Liver (tissue), 9 donors: ENCODE results near the gene MYOD1. TPM values are rescaled to one million over a fixed set of nuclear protein-coding genes. Genes with fewer than 3 reads are reported as not detected.

Source experiments
- DNase-seq: peaks from one replicate; pipeline ENCODE4 v3.0.0-alpha.2; 2017; ENCODE audit warnings: low spot score
- H3K27ac ChIP-seq, 2 donors: one replicate each; pipeline ENCODE4 v1.7.0; 2013; ENCODE audit warnings: inconsistent platforms in 2 of 2, low read length in 2 of 2, control low read depth in 1 of 2, low read depth in 1 of 2, mild to moderate bottlenecking in 1 of 2
- H3K27me3 ChIP-seq, 4 donors: one replicate each; pipeline versions ENCODE4 v1.6.1 to v1.7.0; 2013; ENCODE audit warnings: low read length in 3 of 4, inconsistent platforms in 1 of 4, mild to moderate bottlenecking in 1 of 4, moderate library complexity in 1 of 4; ENCODE audit not compliant: control insufficient read depth in 4 of 4, insufficient read depth in 4 of 4
- H3K36me3 ChIP-seq, 4 donors: one replicate each; pipeline versions ENCODE4 v1.6.1 to v1.7.0; 2013; ENCODE audit warnings: low read length in 3 of 4, mild to moderate bottlenecking in 3 of 4, low read depth in 1 of 4, moderate library complexity in 1 of 4; ENCODE audit not compliant: control insufficient read depth in 4 of 4, insufficient read depth in 3 of 4
- H3K4me1 ChIP-seq, 4 donors: one replicate each; pipeline versions ENCODE4 v1.6.1 to v1.7.0; 2013; ENCODE audit warnings: low read length in 3 of 4, mild to moderate bottlenecking in 3 of 4, moderate library complexity in 1 of 4; ENCODE audit not compliant: control insufficient read depth in 4 of 4, insufficient read depth in 4 of 4
- H3K4me3 ChIP-seq, 3 donors: one replicate each; pipeline versions ENCODE4 v1.6.1 to v1.7.0; 2013; ENCODE audit warnings: low read length in 3 of 3, control low read depth in 1 of 3, low read depth in 1 of 3, mild to moderate bottlenecking in 1 of 3
- H3K9ac ChIP-seq, 2 donors: one replicate each; pipeline ENCODE4 v1.7.0; 2013; ENCODE audit warnings: low read length in 2 of 2, mild to moderate bottlenecking in 2 of 2, moderate library complexity in 2 of 2, control low read depth in 1 of 2, low read depth in 1 of 2
- H3K9me3 ChIP-seq, 4 donors: one replicate each; pipeline versions ENCODE4 v1.6.1 to v1.7.0; 2013; ENCODE audit warnings: low read length in 3 of 4; ENCODE audit not compliant: control insufficient read depth in 4 of 4
- ATF3 ChIP-seq: IDR thresholded peaks from 2 replicates; pipeline ENCODE4 v1.6.1; 2016; ENCODE audit warnings: antibody characterized with exemption
- CTCF ChIP-seq: fragments of 150-350 bp; IDR thresholded peaks from 2 replicates; pipeline ENCODE4 v1.5.1; 2017; ENCODE audit warnings: improper control_type of control experiment, low read depth, low read length; ENCODE audit not compliant: missing input control
- EGR1 ChIP-seq, 2 donors: IDR thresholded peaks; 2 replicates each; pipeline ENCODE4 v1.6.1; 2016 to 2018; ENCODE audit warnings: antibody characterized with exemption in 2 of 2, low read depth in 2 of 2
- FOXA1 ChIP-seq: IDR thresholded peaks from 2 replicates; pipeline ENCODE4 v1.6.1; 2016; ENCODE audit warnings: antibody characterized with exemption
- GABPA ChIP-seq, 2 donors: IDR thresholded peaks in 1 of 2; conservative IDR thresholded peaks in 1 of 2; 2 replicates each; pipeline ENCODE4 v1.6.1; 2016; ENCODE audit warnings: antibody characterized with exemption in 2 of 2, mild to moderate bottlenecking in 1 of 2, moderate library complexity in 1 of 2
- HNF4G ChIP-seq: IDR thresholded peaks from 2 replicates; pipeline ENCODE4 v1.6.1; 2016; ENCODE audit warnings: antibody characterized with exemption
- JUND ChIP-seq, 2 donors: IDR thresholded peaks; 2 replicates each; pipeline ENCODE4 v1.6.1; 2016; ENCODE audit warnings: antibody characterized with exemption in 2 of 2
- NR2F2 ChIP-seq: IDR thresholded peaks from 2 replicates; pipeline ENCODE4 v1.6.1; 2016; ENCODE audit warnings: antibody characterized with exemption
- RAD21 ChIP-seq, 2 donors: IDR thresholded peaks; 2 replicates each; pipeline ENCODE4 v1.6.1; 2016; ENCODE audit warnings: antibody characterized with exemption in 2 of 2, mild to moderate bottlenecking in 2 of 2
- REST ChIP-seq: IDR thresholded peaks from 2 replicates; pipeline ENCODE4 v1.6.1; 2016; ENCODE audit warnings: antibody characterized with exemption, mild to moderate bottlenecking
- SP1 ChIP-seq: IDR thresholded peaks from 2 replicates; pipeline ENCODE4 v1.6.1; 2018; ENCODE audit warnings: antibody characterized with exemption, mild to moderate bottlenecking
- YY1 ChIP-seq: IDR thresholded peaks from 2 replicates; pipeline ENCODE4 v1.6.1; 2016; ENCODE audit warnings: antibody characterized with exemption, mild to moderate bottlenecking
- ZBTB33 ChIP-seq: IDR thresholded peaks from 2 replicates; pipeline ENCODE4 v1.6.1; 2016; ENCODE audit warnings: antibody characterized with exemption
- WGBS: extraction: QIAGEN DNeasy Blood & Tissue Kit; methylation state at CpG from one replicate; pipeline ENCODE4 v1.1.7; 2013; 5-methylcytosine and 5-hydroxymethylcytosine counted together
- polyA plus RNA-seq, 2 donors: library from polyadenylated mRNA; stranded (reverse) in 1 of 2; unstranded in 1 of 2; fragments of 200-250 nt in 1 of 2; fragments of >200 nt in 1 of 2; fragmentation: Nextera tagmentation in 1 of 2; extraction: Ambion mirVana in 1 of 2; gene quantifications; one replicate each; pipeline versions ENCODE4 v1.2.1 to v1.2.3, GENCODE V29; 2013 to 2015
- total RNA-seq, 2 donors: library from RNA; depleted of rRNA; stranded (reverse); fragments of >200 nt; gene quantifications; one replicate each; pipeline ENCODE4 v1.2.3, GENCODE V29; 2014
- TF ChIP-seq, protein P1 (sequence below): IDR thresholded peaks from 2 replicates; pipeline ENCODE4 v1.6.1; 2016; ENCODE audit warnings: antibody characterized with exemption
- donor health status: healthy.
- donor health status: healthy.
- donor health status: healthy.
- donor health status: healthy.
- donor health status: healthy.

MYOD1 gene
- total and polyA plus RNA-seq, 4 donors = not detected

DNA sequence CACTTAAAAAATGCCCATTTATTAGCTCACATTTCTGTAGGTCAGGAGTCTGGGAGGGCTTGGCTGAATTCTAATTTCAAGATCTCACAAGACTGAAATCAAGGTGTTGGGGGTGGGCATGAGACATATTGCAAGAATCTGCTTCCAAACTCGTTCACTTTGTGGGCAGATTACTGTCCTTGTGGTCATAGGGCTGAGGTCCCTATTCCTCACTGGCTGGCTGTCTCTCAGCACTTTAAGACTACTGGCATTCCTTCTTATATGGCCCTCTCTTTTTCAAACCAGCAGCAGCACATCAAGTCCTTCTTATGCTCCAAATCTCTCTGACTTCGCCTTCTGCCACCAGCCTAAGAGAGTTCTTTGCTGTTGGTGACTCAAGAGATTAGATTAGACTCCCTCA, 27.8 kb upstream of the MYOD1 start:
- H3K27ac ChIP-seq = no peak overlapping the region
- no peaks in the 10 kb centered on the region for H3K9me3 ChIP-seq
- TF ChIP-seq REST (no peak), SP1 (no peak), NR2F2 (no peak), ZBTB33 (no peak), RAD21 (IDR thresholded peaks at IDR 0.05) (no peak), CTCF (no peak), JUND (IDR thresholded peaks at IDR 0.05) (no peak), ATF3 (no peak), YY1 (no peak)
- TF ChIP-seq, protein P1, sequence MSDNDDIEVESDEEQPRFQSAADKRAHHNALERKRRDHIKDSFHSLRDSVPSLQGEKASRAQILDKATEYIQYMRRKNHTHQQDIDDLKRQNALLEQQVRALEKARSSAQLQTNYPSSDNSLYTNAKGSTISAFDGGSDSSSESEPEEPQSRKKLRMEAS = no peak
- H3K4me3 ChIP-seq = no peak overlapping the region
- H3K4me1 ChIP-seq = peaks cover 0 to 2% (median 0%) of the 10 kb centered on the region in 4 donors
- H3K9ac ChIP-seq = no peak overlapping the region
- peaks cover 3 to 11% (median 6%) of the 10 kb centered on the region in 4 donors for H3K27me3 ChIP-seq
- no peaks in the 10 kb centered on the region for H3K36me3 ChIP-seq
- 54% methylated on average over 2 of the region's 2 CpGs for WGBS
- DNase-seq = no peak

GRCh38 chr11:17691976-17692375, 27.4 kb upstream of the MYOD1 start:
- no peak for DNase-seq
- H3K9me3 ChIP-seq = no peaks in the 10 kb centered on the region
- H3K9ac ChIP-seq = no peak overlapping the region
- no peak overlapping the region for H3K4me3 ChIP-seq
- no peaks in the 10 kb centered on the region for H3K36me3 ChIP-seq
- H3K4me1 ChIP-seq = peaks cover 0 to 2% (median 0%) of the 10 kb centered on the region in 4 donors
- 49% methylated on average over 10 of the region's 10 CpGs for WGBS
- no peak overlapping the region for H3K27ac ChIP-seq
- peaks cover 2 to 13% (median 6%) of the 10 kb centered on the region in 4 donors for H3K27me3 ChIP-seq
- TF ChIP-seq ATF3 (no peak), YY1 (no peak), HNF4G (no peak), CTCF (no peak), GABPA (IDR thresholded peaks at IDR 0.05 in 1 of 2, conservative IDR thresholded peaks at IDR 0.05 in 1 of 2) (no peak), SP1 (no peak), REST (no peak), RAD21 (IDR thresholded peaks at IDR 0.05) (no peak), EGR1 (IDR thresholded peaks at IDR 0.05; ENCODE audit: low read depth in 2 of 2) (no peak), JUND (IDR thresholded peaks at IDR 0.05) (no peak), FOXA1 (no peak)
- TF ChIP-seq, protein P1 = no peak
